NB4 (cell line): ENCODE measurements around the gene INSR.

ENCODE experiments used
- CTCF ChIP-seq: IDR thresholded peaks from one replicate; pipeline ENCODE4 v1.5.1; 2012; ENCODE audit warnings: low read depth, low read length
- MAX ChIP-seq: IDR thresholded peaks from 2 replicates; pipeline ENCODE4 v1.6.1; 2011; ENCODE audit warnings: low read depth, low read length
- MYC ChIP-seq: IDR thresholded peaks from 2 replicates; pipeline ENCODE4 v1.6.1; 2011; ENCODE audit warnings: low read depth, low read length
- POLR2A ChIP-seq: IDR thresholded peaks from 2 replicates; pipeline ENCODE4 v1.6.1; 2011; ENCODE audit warnings: mild to moderate bottlenecking; ENCODE audit not compliant: insufficient read length; ENCODE audit errors: extremely low read depth

- TF ChIP-seq CTCF (no peak), POLR2A (no peak), MAX (no peak), MYC (no peak)
Measured at GRCh38 chr19:7267792-7268704, 26.2 kb downstream of the INSR start.
